Memory B cell (primary cell): ENCODE data around the gene ABCA2.

Experiments
- ATAC-seq: fragments of 150-1000 bp; cut with Tn5 transposase; 2 replicates; pipeline ENCODE4 v1.10.0; 2021; ENCODE audit warnings: low read depth, mild to moderate bottlenecking, moderate library complexity
- DNase-seq, 2 donors: peaks; one replicate each; pipeline ENCODE4 v3.0.0; 2022; ENCODE audit warnings: low spot score in 2 of 2
- H3K27ac Mint-ChIP-seq: one replicate; pipeline ENCODE4 v1.8.0; 2022; ENCODE audit warnings: mild to moderate bottlenecking, moderate library complexity, mixed read lengths
- H3K27me3 Mint-ChIP-seq: one replicate; pipeline ENCODE4 v1.8.0; 2022; ENCODE audit warnings: mixed read lengths
- H3K36me3 Mint-ChIP-seq: one replicate; pipeline ENCODE4 v1.8.0; 2022; ENCODE audit warnings: mild to moderate bottlenecking, mixed read lengths
- H3K4me1 Mint-ChIP-seq: one replicate; pipeline ENCODE4 v1.8.0; 2022; ENCODE audit warnings: mixed read lengths
- H3K4me3 Mint-ChIP-seq: one replicate; pipeline ENCODE4 v1.8.0; 2022; ENCODE audit warnings: mild to moderate bottlenecking, moderate library complexity, mixed read lengths
- H3K9me3 Mint-ChIP-seq: one replicate; pipeline ENCODE4 v1.8.0; 2022; ENCODE audit warnings: mixed read lengths

The ABCA2 gene

GRCh38 chr9:137000177-137000930 lies 27.7 kb downstream of the ABCA2 start:
- Mint-ChIP-seq H3K36me3 (no peaks in the 10 kb centered on the region), H3K4me3 (peak overlapping the region; percentile 71), H3K27ac (peak overlapping the region; percentile 75), H3K27me3 (peaks cover 2% of the 10 kb centered on the region), H3K9me3 (peaks cover 3% of the 10 kb centered on the region), H3K4me1 (peaks cover 18% of the 10 kb centered on the region)
- ATAC-seq (peak; percentile 76), DNase-seq (no peak)

DNA sequence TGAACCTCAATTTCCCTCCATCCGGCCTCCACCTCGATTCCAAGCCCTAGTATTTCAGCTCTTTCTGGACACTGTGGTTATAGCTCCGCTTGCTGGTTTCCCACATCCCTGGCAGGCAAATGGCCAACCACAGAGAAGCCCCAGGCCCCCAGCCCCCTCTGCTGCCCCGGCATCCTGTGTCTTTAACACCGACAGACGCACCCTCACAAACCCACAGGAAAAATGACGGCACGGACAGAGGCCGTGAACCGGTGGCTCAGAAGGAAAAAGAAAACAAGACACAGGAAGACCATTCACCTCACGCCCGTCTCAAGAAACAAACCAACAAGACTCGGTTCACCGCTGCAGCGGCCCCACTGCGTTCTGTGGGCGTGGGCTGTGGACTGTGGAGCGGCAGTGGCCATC lies 30.2 kb downstream of the ABCA2 start:
- Mint-ChIP-seq H3K36me3 (no peaks in the 10 kb centered on the region), H3K27me3 (peaks cover 2% of the 10 kb centered on the region), H3K9me3 (no peaks in the 10 kb centered on the region), H3K4me1 (peaks cover 22% of the 10 kb centered on the region), H3K27ac (peak overlapping the region; percentile 8), H3K4me3 (peak overlapping the region; percentile 46)
- ATAC-seq (no peak), DNase-seq (no peak)

GRCh38 chr9:136997371-136997770 lies 30.7 kb downstream of the ABCA2 start:
- Mint-ChIP-seq H3K36me3 (no peaks in the 10 kb centered on the region), H3K27ac (no peak overlapping the region), H3K4me3 (peak overlapping the region; percentile 46), H3K9me3 (no peaks in the 10 kb centered on the region), H3K4me1 (peaks cover 22% of the 10 kb centered on the region), H3K27me3 (peaks cover 2% of the 10 kb centered on the region)
- ATAC-seq (no peak), DNase-seq (no peak)

- H3K9me3 Mint-ChIP-seq = no peaks in the 10 kb centered on the region
- ATAC-seq (no peak), DNase-seq (peak in 1 of 2 donors; percentile 55)
- no peaks in the 10 kb centered on the region for H3K36me3 Mint-ChIP-seq
- H3K27me3 Mint-ChIP-seq = peaks cover 2% of the 10 kb centered on the region
- H3K4me1 Mint-ChIP-seq = peaks cover 22% of the 10 kb centered on the region
- peak within 1 kb of the TSS; percentile 54 for H3K4me3 Mint-ChIP-seq
- H3K27ac Mint-ChIP-seq = no peak within 1 kb of the TSS
Observed at GRCh38 chr9:136996361-136997292, 31.4 kb downstream of the ABCA2 start, which contains the start of gene CLIC3. Gene CLIC3 (minus strand): TSS chr9:136996568. CDS start chr9:136996543, 25 bp downstream.

- no peak for ATAC-seq
- Mint-ChIP-seq H3K36me3 (no peaks in the 10 kb centered on the region), H3K27ac (no peak overlapping the region)
Observed at GRCh38 chr9:136995772-136996311, 32.2 kb downstream of the ABCA2 start.

DNA sequence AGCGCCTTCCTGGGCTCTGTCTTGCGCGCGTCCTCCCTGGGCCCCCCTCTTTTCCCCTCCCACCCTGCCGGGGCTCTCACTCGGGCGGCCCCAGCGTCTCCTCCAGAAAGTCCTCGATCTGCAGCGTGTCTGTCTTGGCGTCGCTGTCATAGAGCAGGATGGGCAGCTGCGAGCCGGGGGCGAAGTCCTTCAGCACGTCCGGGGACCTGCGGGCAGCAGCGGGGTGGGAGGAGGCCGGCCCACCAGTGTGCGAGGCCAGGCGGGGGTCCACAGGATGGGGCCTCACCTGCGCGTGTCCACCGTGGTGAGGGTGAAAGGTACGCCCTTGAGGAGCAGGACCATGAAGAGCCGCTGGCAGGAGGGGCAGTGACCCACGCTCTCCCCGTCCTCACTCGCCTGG lies 32.7 kb downstream of the ABCA2 start:
- Mint-ChIP-seq H3K4me1 (peaks cover 23% of the 10 kb centered on the region), H3K36me3 (no peaks in the 10 kb centered on the region), H3K27me3 (peaks cover 2% of the 10 kb centered on the region), H3K9me3 (no peaks in the 10 kb centered on the region), H3K4me3 (no peak overlapping the region), H3K27ac (no peak overlapping the region)
- ATAC-seq = no peak
- no peak for DNase-seq

More at GRCh38 chr9:136995772-136996311, 32.2 kb downstream of the ABCA2 start:
- no peak overlapping the region for H3K4me3 Mint-ChIP-seq
- H3K27me3 Mint-ChIP-seq = peaks cover 2% of the 10 kb centered on the region
- DNase-seq = no peak
- no peaks in the 10 kb centered on the region for H3K9me3 Mint-ChIP-seq
- peaks cover 23% of the 10 kb centered on the region for H3K4me1 Mint-ChIP-seq

GRCh38 chr9:136994888-136995230 lies 33.2 kb downstream of the ABCA2 start:
- Mint-ChIP-seq H3K4me3 (no peak overlapping the region), H3K9me3 (no peaks in the 10 kb centered on the region), H3K27ac (no peak overlapping the region), H3K27me3 (peaks cover 2% of the 10 kb centered on the region), H3K36me3 (no peaks in the 10 kb centered on the region), H3K4me1 (peaks cover 23% of the 10 kb centered on the region)
- DNase-seq (no peak), ATAC-seq (no peak)

DNA sequence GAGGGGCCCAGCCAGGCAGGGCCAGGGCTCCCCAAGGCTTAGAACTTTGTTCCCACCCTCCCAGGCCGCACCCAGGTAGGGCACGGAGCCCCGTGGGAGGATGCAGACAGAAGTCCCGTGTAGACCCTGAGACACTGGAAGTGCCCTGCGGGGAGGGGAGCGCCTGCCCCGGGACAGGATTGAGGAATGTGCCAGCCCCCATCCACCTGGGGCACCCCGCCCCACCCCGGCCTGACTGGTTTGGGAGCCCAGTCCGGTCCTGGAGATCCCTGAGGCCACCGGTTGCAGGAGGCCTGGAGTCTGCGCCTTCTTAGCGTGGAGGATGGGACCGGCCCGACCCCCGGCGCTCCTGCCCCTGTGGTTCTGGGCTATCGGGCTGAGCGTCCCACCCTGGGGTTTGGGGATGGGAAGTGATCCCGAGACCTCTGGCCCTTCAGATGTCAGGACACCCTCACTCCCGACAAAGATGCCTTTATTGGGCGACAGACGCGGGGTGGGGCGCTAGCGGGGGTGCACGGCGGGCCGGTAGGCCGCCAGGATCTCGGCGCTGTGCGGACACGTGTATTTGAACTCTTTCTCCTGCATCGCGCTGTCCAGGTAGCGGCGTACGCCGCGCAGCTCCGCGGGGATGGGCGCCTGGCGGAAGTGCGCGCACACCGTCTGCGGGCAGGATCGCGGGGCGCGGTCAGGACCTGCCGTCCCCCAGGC lies 33.7 kb downstream of the ABCA2 start:
- Mint-ChIP-seq H3K4me1 (peaks cover 23% of the 10 kb centered on the region), H3K36me3 (no peaks in the 10 kb centered on the region), H3K27me3 (peaks cover 2% of the 10 kb centered on the region), H3K27ac (peak overlapping the region; percentile 14), H3K9me3 (no peaks in the 10 kb centered on the region), H3K4me3 (no peak overlapping the region)
- DNase-seq (no peak), ATAC-seq (no peak)

GRCh38 chr9:136992819-136993369 lies 35.1 kb downstream of the ABCA2 start:
- DNase-seq (no peak), ATAC-seq (no peak)
- no peaks in the 10 kb centered on the region for H3K36me3 Mint-ChIP-seq
- H3K4me3 Mint-ChIP-seq = peak overlapping the region; percentile 89
- peaks cover 1% of the 10 kb centered on the region for H3K27me3 Mint-ChIP-seq
- H3K9me3 Mint-ChIP-seq = no peaks in the 10 kb centered on the region
- peak overlapping the region; percentile 90 for H3K27ac Mint-ChIP-seq
- H3K4me1 Mint-ChIP-seq = peaks cover 15% of the 10 kb centered on the region

DNA sequence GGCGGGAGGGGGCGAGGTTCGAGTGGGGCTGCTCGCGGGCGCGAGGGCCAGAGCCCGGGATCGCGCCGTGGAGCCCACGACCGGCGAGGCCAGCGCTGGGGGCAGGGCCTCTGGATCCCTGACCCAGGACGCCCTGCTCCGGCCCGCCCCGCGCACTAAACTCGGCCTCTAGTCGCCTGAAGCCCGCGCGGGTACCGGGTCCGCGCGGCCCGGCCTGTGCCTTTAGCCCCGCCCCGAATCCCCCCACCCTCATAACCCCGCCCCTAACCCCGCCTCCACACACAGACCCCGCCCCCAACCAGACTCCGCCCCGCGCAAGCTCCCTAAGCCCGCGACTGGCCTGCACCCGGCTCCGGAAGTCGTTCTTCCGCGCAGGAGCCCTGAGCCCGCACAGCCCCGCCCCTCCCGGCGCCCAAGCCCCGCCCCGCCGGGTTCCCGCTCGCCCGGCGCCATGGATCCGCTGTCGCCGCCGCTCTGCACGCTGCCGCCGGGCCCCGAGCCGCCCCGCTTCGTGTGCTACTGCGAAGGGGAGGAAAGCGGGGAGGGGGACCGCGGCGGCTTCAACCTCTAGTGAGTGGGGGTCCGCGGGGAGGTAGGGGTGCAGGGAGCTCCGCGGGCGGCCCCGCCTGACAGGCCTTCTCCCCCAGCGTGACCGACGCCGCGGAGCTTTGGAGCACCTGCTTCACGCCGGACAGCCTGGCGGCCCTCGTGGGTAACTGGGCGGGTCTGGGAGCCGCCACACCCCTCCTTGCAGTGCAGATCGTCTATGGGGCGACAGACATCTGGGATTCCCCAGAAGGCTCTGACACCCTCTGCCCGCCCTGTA lies 35.8 kb downstream of the ABCA2 start, which contains the start of gene PAXX:
Gene PAXX, plus strand, starts transcription at position 430 of the 826 bp plus-strand sequence. Its CDS starts 22 bp downstream, at position 452.
- H3K4me1 Mint-ChIP-seq = peaks cover 10% of the 10 kb centered on the region
- no peaks in the 10 kb centered on the region for H3K36me3 Mint-ChIP-seq
- ATAC-seq = peak; percentile 83
- H3K27me3 Mint-ChIP-seq = peaks cover 5% of the 10 kb centered on the region
- H3K27ac Mint-ChIP-seq = peak within 1 kb of the TSS; percentile 90
- H3K9me3 Mint-ChIP-seq = no peaks in the 10 kb centered on the region
- peak; percentile 86 to 92 for DNase-seq
- peak within 1 kb of the TSS; percentile 89 for H3K4me3 Mint-ChIP-seq

DNA sequence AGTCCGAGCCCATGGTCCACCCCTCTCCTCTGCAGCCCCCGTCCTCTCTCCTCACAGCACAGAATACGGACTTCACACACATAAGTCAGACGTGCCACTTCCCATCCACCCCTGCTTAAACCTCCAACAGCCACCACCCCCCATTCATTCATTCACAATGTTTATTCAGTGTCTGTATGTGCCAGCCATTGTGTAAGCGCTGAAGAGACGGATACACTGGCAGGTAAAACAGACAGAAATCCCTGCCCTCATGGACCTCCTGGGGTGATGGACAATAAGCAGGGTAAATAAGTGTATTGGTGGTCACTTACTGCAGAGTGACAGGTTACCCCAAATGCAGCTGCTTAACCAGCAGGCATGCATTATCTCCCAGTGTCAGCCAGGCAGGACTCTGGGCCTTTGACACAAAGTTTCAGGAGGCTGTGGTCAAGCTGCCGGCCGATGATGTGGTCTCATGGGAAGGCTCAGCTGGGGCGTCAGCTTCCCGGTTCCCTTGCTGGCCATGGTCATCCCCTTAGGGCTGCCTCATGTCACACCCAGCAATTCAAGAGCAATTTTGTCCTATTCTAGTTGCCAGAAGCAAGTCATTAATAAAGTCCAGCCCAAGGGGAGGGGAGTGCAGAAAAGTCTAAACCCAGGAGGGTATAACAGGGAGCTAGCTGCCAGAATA lies 37.7 kb downstream of the ABCA2 start:
- peaks cover 7% of the 10 kb centered on the region for H3K4me1 Mint-ChIP-seq
- no peak for DNase-seq
- H3K36me3 Mint-ChIP-seq = no peaks in the 10 kb centered on the region
- H3K9me3 Mint-ChIP-seq = no peaks in the 10 kb centered on the region
- no peak overlapping the region for H3K27ac Mint-ChIP-seq
- peaks cover 9% of the 10 kb centered on the region for H3K27me3 Mint-ChIP-seq
- peak overlapping the region; percentile 53 for H3K4me3 Mint-ChIP-seq
- no peak for ATAC-seq

DNA sequence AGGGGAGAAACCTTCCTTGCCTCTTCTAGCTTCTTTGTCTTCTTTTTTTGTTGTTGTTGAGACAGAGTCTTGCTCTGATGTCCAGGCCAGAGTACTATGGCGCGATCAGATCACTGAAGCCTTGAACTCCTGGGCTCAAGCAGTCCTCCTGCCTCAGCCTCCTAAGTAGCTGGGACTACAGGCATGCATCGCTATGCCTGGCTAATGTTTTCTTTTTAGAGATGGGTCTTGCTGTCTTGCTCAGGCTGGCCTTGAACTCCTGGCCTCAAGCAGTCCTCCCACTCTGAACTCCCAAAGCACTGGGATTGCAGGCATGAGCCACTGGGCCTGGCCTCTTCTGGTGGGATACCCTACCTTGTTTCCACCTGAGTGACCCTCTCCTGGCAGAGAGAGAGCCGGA lies 39.2 kb downstream of the ABCA2 start:
- Mint-ChIP-seq H3K9me3 (no peaks in the 10 kb centered on the region), H3K4me3 (no peak overlapping the region), H3K27me3 (peaks cover 12% of the 10 kb centered on the region), H3K4me1 (peaks cover 10% of the 10 kb centered on the region), H3K36me3 (peaks cover under 1% of the 10 kb centered on the region), H3K27ac (no peak overlapping the region)
- no peak for ATAC-seq
- DNase-seq = no peak
